HepG2 (cell line): ENCODE data around the gene HEXIM1. TPM values are rescaled to one million over a fixed set of nuclear protein-coding genes. Genes with fewer than 3 reads are reported as not detected.

Source experiments
- ERF ChIP-seq: IDR thresholded peaks from 2 replicates; pipeline ENCODE4 v1.6.1; 2018; ENCODE audit warnings: missing biosample characterization, missing genetic modification reagents
- FOXP4 ChIP-seq: sonication (generic); formaldehyde crosslinking; IDR thresholded peaks from 2 replicates; pipeline ENCODE4 v1.4.0; 2020; ENCODE audit warnings: missing genetic modification reagents
- HNRNPH1 ChIP-seq: fragments of 200-400 bp; formaldehyde crosslinking; optimal IDR thresholded peaks from 2 replicates; pipeline ENCODE3; 2017; ENCODE audit warnings: mild to moderate bottlenecking, low read depth, low read length
- JUNB ChIP-seq: sonication (generic); formaldehyde crosslinking; IDR thresholded peaks from 2 replicates; pipeline ENCODE4 v1.8.0; 2022; ENCODE audit warnings: missing genetic modification reagents, mild to moderate bottlenecking, borderline replicate concordance
- MXI1 ChIP-seq: IDR thresholded peaks from 3 replicates; pipeline ENCODE4 v1.6.1; 2012; ENCODE audit warnings: low read depth, low read length, inconsistent platforms, borderline replicate concordance
- NFYB ChIP-seq: sonication (generic); formaldehyde crosslinking; IDR thresholded peaks from 2 replicates; pipeline ENCODE4 v1.4.0; 2020; ENCODE audit warnings: missing genetic modification reagents
- NR1H2 ChIP-seq: sonication (generic); formaldehyde crosslinking; IDR thresholded peaks from 2 replicates; pipeline ENCODE4 v1.8.1; 2022; ENCODE audit warnings: low read depth, missing genetic modification reagents, borderline replicate concordance
- RBM39 ChIP-seq: fragments of 200-400 bp; formaldehyde crosslinking; IDR thresholded peaks from one replicate; pipeline ENCODE4 v1.6.1; 2018; ENCODE audit warnings: antibody characterized with exemption, mild to moderate bottlenecking, low read depth, low read length; ENCODE audit not compliant: poor library complexity, severe bottlenecking
- REXO4 ChIP-seq: sonication (generic); formaldehyde crosslinking; IDR thresholded peaks from 2 replicates; pipeline ENCODE4 v1.8.0; 2022; ENCODE audit warnings: missing genetic modification reagents, mild to moderate bottlenecking, borderline replicate concordance
- SIX4 ChIP-seq: sonication (generic); formaldehyde crosslinking; IDR thresholded peaks from 2 replicates; pipeline ENCODE4 v1.4.0; 2020; ENCODE audit warnings: missing genetic modification reagents
- SMAD9 ChIP-seq: sonication (generic); formaldehyde crosslinking; IDR thresholded peaks from 2 replicates; pipeline ENCODE4 v1.5.1; 2020; ENCODE audit warnings: mild to moderate bottlenecking, missing genetic modification reagents
- XRCC5 ChIP-seq: fragments of 200-400 bp; formaldehyde crosslinking; optimal IDR thresholded peaks from 2 replicates; pipeline ENCODE3; 2017; ENCODE audit warnings: mild to moderate bottlenecking, low read length
- YY1 ChIP-seq: IDR thresholded peaks from 2 replicates; pipeline ENCODE4 v1.6.1; 2011; ENCODE audit warnings: low read length, low read depth, moderate library complexity, mild to moderate bottlenecking; ENCODE audit not compliant: insufficient read depth, insufficient replicate concordance
- ZBTB26 ChIP-seq: IDR thresholded peaks from 2 replicates; pipeline ENCODE4 v1.6.1; 2016; ENCODE audit warnings: missing compliant biosample characterization, missing genetic modification reagents, borderline replicate concordance
- ZNF18 ChIP-seq: sonication (generic); formaldehyde crosslinking; IDR thresholded peaks from 2 replicates; pipeline ENCODE4 v1.8.0; 2022; ENCODE audit warnings: mild to moderate bottlenecking, missing genetic modification reagents; ENCODE audit not compliant: insufficient replicate concordance
- ZNF224 ChIP-seq: sonication (generic); formaldehyde crosslinking; IDR thresholded peaks from 2 replicates; pipeline ENCODE4 v1.5.0; 2020; ENCODE audit warnings: mild to moderate bottlenecking, missing genetic modification reagents
- ZNF326 ChIP-seq: sonication (generic); formaldehyde crosslinking; IDR thresholded peaks from 2 replicates; pipeline ENCODE4 v1.4.0; 2020; ENCODE audit warnings: missing genetic modification reagents, borderline replicate concordance
- ZNF451 ChIP-seq: sonication (generic); formaldehyde crosslinking; IDR thresholded peaks from 2 replicates; pipeline ENCODE4 v1.5.0; 2020; ENCODE audit warnings: mild to moderate bottlenecking, missing genetic modification reagents
- ZNF572 ChIP-seq: sonication (generic); formaldehyde crosslinking; IDR thresholded peaks from 2 replicates; pipeline ENCODE4 v1.5.1; 2020; ENCODE audit warnings: mild to moderate bottlenecking, missing genetic modification reagents
- ZNF615 ChIP-seq: sonication (generic); formaldehyde crosslinking; IDR thresholded peaks from 2 replicates; pipeline ENCODE4 v1.5.0; 2020; ENCODE audit warnings: mild to moderate bottlenecking, missing genetic modification reagents, borderline replicate concordance
- polyA plus RNA-seq, 8 experiments: library from polyadenylated mRNA; depleted of rRNA in 3 of 8; stranded (reverse) in 7 of 8; unstranded in 1 of 8; fragments of >200 nt; fragmentation: Illumina TruSeq in 4 of 8; extraction: Trizol in 4 of 8; gene quantifications; 2 replicates each; pipeline versions ENCODE4 v1.2.1 to v1.2.3, GENCODE V29; 2011 to 2016; ENCODE audit warnings: low read depth in 4 of 8, missing spikeins in 1 of 8, mixed read lengths in 1 of 8; ENCODE audit not compliant: insufficient read depth in 1 of 8
- total RNA-seq, 5 experiments: library from RNA; depleted of rRNA; stranded (reverse); fragments of >200 nt; fragmentation: Illumina TruSeq; extraction: Trizol; gene quantifications; 2 replicates each; pipeline ENCODE4 v1.2.3, GENCODE V29; 2016; ENCODE audit warnings: low read depth in 1 of 5

HEXIM1 gene
- total and polyA plus RNA-seq, 2 of the 13 experiments (the other 11 are each of a cell fraction or from before 2014, with no cell fraction given), result 10.5 to 16.6 TPM

- TF ChIP-seq JUNB, result no peak; the same call in 1 of the 2 replicates
- TF ChIP-seq NFYB (CRISPR knock-in tag), result no peak
- TF ChIP-seq RBM39, result no peak
- TF ChIP-seq ERF, result peak; percentile 90
- TF ChIP-seq HNRNPH1, result peak; percentile 90
- peak; percentile 24; the same call in 1 of the 2 replicates for TF ChIP-seq SMAD9
- TF ChIP-seq SIX4 (CRISPR knock-in tag), result peak; percentile 31; the same call in 1 of the 2 replicates
- TF ChIP-seq ZNF224, result 0 out of 2 replicates have a peak, but pooled peaks have one; percentile 71
- TF ChIP-seq XRCC5, result peak; percentile 11
- peak; percentile 71 for TF ChIP-seq ZNF451 (CRISPR knock-in tag)
- peak; percentile 93 for TF ChIP-seq FOXP4
- TF ChIP-seq NR1H2 (CRISPR knock-in tag), result no peak
- TF ChIP-seq ZNF326 (CRISPR knock-in tag), result no peak
- 0 out of 2 replicates have a peak, but pooled peaks have one; percentile 66 for TF ChIP-seq ZNF615
- peak; percentile 40 for TF ChIP-seq ZBTB26 (CRISPR knock-in tag)
- TF ChIP-seq REXO4 (CRISPR knock-in tag), result no peak
- TF ChIP-seq ZNF18, result peak; percentile 38
- TF ChIP-seq ZNF572 (CRISPR knock-in tag), result peak; percentile 36; the same call in 1 of the 2 replicates
- peak; percentile 72 for TF ChIP-seq YY1
- TF ChIP-seq MXI1, result no peak; the same call in 2 of the 3 replicates
- TF ChIP-seq, all 625 proteins: peak for 286
These were observed 23.3 kb downstream of the HEXIM1 start (continued) for GRCh38 chr17:45171338-45172231.
